SK-N-SH treated with all-trans-retinoic acid at 6 μM for 48 hours (cell line): ENCODE measurements around the gene TOMM20L.

Experiments
- ARNTL ChIP-seq: fragments of 450-650 bp; formaldehyde crosslinking; IDR thresholded peaks from 2 replicates; pipeline ENCODE4 v1.5.0; 2020; ENCODE audit warnings: low read depth, mild to moderate bottlenecking, moderate library complexity, borderline replicate concordance
- BACH2 ChIP-seq: fragments of 250-450 bp; sonication (Bioruptor Pico); IDR thresholded peaks from 2 replicates; pipeline ENCODE4 v1.9.0; 2021; ENCODE audit warnings: mild to moderate bottlenecking, borderline replicate concordance
- CREB5 ChIP-seq: fragments of 250-450 bp; sonication (Bioruptor Pico); IDR thresholded peaks from 2 replicates; pipeline ENCODE4 v1.5.1; 2020; ENCODE audit warnings: low read depth, mild to moderate bottlenecking, moderate library complexity
- CSRNP3 ChIP-seq: fragments of 250-450 bp; sonication (Bioruptor Pico); IDR thresholded peaks from 2 replicates; pipeline ENCODE4 v1.5.1; 2021; ENCODE audit warnings: mild to moderate bottlenecking, moderate library complexity
- ESRRG ChIP-seq: fragments of 250-450 bp; sonication (Bioruptor Pico); IDR thresholded peaks from 2 replicates; pipeline ENCODE4 v1.6.1; 2021; ENCODE audit warnings: mild to moderate bottlenecking
- GLIS3 ChIP-seq: fragments of 250-450 bp; sonication (Bioruptor Pico); IDR thresholded peaks from 2 replicates; pipeline ENCODE4 v1.5.0; 2020; ENCODE audit warnings: mild to moderate bottlenecking, moderate library complexity
- PPARA ChIP-seq: fragments of 250-450 bp; sonication (Bioruptor Pico); IDR thresholded peaks from 2 replicates; pipeline ENCODE4 v1.5.0; 2020; ENCODE audit warnings: mild to moderate bottlenecking, borderline replicate concordance
- ZFP3 ChIP-seq: fragments of 250-450 bp; sonication (Bioruptor Pico); IDR thresholded peaks from 2 replicates; pipeline ENCODE4 v1.5.0; 2020; ENCODE audit warnings: mild to moderate bottlenecking, moderate library complexity
- ZFP30 ChIP-seq: fragments of 450-650 bp; formaldehyde crosslinking; IDR thresholded peaks from 2 replicates; pipeline ENCODE4 v1.5.0; 2022; ENCODE audit warnings: mild to moderate bottlenecking, moderate library complexity
- ZNF70 ChIP-seq: fragments of 450-650 bp; formaldehyde crosslinking; IDR thresholded peaks from 2 replicates; pipeline ENCODE4 v1.5.0; 2020; ENCODE audit warnings: mild to moderate bottlenecking, moderate library complexity

DNA sequence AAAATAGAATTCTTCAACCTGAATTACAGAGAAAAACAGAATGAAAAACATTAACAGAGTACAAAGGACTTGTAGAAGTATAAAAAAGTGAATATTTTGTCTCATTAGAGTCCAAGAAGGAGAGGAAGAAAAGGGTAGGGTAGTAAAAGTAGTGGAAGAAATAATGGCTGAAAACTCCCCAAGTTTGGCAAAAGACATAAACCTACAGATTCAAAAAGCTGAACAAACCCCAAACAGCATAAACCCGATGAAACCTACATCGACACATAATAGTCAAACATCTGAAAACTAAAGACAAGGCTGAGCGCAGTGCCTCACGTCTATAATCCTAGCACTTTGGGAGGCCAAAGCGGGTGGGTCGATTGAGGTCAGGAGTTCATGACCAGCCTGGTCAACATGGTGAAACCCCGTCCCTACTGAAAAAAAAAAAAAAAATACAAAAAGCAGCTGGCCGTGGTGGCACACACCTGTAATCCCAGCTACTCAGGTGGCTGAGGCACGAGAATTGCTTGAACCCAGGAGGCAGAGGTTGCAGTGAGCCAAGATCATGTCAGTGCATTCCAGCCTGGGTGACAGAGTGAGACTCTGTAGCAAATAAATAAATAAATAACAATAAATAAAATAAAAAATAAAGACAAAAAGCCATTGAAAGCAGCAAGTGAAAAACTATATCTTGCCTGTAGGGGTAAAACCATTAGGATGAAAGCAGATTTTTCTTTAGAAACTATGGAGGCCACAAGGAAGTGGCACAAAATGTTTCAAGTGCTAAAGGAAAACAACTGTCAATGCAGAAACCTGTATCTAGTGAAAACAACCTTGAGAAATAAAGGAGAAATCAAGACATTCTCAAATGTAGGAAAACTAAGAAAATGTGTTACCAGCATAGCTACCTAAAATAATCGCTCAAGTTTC is 20.2 kb downstream of the TOMM20L start:
- TF ChIP-seq GLIS3 (CRISPR knock-in tag) (no peak), PPARA (no peak), ZFP30 (no peak), BACH2 (no peak), CSRNP3 (CRISPR knock-in tag) (no peak), CREB5 (CRISPR knock-in tag) (no peak), ZNF70 (no peak), ARNTL (CRISPR knock-in tag) (no peak), ZFP3 (no peak), ESRRG (CRISPR knock-in tag) (no peak)
